Activated CD8-positive, alpha-beta memory T cell treated with anti-CD3 and anti-CD28 coated beads, Interleukin-2, amount 50 U/mL, for 1 hour (primary cell): ENCODE measurements around the gene TLL2.

Experiments
- DNase-seq: peaks from one replicate; pipeline ENCODE4 v3.0.0-alpha.2; 2020; ENCODE audit errors: extremely low read depth

The TLL2 gene

DNA sequence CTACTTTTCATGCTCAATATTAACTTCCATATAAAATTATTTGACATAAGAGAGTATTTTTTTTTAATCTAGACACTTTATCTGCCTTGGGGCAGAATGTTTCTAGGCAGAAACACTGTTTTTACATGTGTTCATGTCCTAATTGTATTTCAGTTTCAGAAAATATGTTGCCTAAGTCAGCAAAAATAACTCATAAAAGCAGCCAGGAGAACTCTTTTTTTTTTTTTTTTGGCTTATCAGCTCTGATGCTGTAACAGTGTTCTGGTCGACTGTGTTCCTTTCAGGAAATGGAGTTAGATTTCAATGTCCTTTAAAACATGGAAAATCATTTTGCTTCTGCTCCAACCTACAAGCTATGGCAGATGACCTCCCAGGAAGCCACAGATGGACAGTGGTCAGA lies 91.7 kb downstream of the TLL2 start:
- no peak for DNase-seq

DNA sequence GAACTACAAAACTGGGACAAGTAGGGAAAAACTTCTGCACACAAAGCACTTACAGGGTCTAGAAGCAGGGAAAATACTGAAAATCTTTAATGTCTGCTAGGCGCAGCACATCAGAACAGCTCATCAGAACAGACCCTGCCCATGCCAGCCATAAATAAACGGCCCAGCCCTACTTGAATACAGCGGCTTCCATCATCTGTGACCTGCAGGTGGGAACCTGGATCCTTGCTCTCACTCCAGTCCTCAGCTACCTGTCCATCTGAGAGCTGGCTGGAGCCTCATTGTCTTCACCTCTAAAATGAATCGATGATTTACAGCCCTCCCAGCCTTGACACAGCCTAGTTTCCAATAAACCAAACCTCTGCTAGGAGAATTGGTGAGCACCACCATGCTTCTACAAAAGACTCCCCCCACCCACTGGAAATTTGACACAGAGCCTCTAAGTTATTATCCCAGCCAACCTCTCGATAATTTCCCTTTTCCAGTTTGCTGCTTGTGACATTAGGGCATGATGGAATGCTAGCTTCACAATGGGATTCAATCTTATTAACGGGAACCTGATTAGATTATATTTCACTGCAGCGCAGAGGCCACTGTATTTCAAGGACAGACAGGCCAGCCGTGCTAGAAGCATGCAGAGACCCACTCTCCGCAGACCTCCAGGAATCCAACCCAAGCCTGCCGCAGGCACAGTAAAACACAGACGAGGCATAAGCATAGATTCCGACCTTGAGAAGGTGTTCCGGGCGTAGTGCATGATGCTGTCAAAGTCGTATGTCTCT lies 93.3 kb downstream of the TLL2 start:
- DNase-seq, result no peak

DNA sequence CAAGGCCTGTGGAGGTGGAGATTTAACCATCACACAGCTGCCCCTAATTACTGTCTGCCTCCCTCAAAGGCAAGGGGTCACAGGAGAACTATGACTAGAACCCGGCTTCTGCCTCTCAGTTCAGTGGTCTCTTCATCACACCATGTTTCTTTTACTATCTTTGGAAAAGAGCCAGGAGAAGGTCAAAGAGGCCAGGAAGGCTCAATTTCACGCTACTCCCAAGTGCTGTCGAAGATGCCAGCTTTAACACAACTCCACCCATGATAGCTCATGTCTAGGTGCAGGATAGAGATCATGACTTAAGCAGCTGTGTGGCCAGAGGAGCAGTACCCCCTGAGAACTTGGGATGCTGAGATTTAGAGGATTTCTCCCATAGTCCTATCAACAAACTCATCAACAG lies 94.4 kb downstream of the TLL2 start:
- no peak for DNase-seq

DNA sequence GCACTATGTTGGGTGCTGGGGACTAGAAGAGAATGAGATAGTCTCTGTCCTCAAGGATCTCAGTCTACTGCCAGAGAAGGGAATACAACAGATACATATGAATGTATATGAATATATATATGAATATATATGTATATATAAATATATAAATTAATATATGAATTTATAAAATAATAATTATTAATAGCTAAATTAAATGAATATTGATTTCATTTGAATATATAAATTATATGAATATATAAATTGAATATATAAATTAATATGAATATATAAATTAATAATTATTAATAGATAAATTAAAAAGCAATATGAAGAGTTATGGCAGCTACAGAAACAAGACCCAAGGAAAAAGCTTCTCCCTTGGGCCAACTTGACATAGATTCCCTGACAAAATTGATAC lies 95.1 kb downstream of the TLL2 start:
- DNase-seq, result no peak

DNA sequence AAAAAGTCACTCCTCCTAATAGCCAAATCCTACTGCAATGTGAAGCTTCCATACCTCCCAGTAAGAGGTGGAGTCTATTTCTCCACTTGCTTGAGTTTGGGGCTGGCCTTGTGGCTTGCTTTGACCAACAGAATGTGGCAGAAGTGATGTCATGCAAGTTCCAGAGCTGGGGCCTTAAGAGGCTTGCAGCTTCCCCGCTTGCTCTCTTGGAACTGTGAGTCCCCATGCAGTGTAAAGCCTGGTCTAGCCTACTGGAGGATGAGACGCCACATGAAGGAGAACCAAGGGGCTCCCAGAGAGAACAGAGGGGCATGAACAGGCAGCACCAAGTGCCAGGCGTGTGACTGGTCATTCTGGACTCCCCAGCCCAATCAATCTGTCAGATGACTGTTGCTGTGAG lies 96.3 kb downstream of the TLL2 start:
- no peak for DNase-seq

DNA sequence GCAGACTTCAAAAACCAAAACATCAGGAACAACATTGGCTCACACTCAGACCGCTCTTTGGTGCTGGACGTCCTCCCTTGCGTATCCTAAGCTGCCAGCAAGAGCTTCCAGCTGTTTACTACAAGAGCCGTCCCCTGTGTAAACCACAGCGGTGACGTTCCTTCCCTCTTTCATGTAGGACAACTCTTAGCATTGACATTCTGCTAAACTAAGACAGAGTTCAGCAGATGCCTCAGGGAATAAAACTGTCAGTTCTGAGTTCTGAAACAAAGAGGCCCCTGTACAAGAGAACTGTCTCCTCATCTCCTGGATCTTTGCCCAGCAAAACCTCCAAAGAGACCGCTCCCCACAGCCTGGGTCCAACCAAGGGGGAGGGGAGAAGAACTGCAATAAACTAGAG lies 97.1 kb downstream of the TLL2 start:
- DNase-seq, result no peak

DNA sequence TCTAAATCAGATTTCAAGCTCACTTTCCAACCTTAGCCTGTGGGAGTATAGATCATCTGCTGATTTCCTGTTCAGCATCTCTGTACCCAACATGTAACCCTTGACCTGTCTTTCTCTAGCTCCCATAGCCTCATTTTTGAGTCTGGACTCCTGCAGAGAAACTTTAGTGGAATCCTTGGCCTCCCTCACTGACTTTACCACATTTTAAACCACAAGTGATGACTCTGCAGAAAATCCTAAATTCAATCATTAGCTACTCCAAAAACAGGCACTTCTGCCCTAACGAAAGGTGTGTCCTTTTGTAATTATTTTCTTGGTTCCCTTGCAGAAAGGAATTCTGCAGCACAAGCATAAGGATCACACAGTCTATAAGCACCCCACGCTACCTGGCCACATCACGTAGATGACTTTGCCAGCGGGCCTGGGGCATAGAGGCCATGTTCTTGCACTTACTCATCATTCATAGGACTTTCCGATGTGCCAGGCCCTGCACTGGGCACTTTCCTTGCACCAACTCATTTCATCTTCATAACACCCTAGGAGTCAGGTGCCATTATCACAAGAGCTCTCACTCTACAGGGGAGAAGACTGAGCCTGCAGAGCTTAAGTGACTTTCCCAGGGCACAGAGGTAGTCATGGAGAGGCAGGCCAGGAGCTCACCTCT lies 97.7 kb downstream of the TLL2 start:
- DNase-seq, result no peak

DNA sequence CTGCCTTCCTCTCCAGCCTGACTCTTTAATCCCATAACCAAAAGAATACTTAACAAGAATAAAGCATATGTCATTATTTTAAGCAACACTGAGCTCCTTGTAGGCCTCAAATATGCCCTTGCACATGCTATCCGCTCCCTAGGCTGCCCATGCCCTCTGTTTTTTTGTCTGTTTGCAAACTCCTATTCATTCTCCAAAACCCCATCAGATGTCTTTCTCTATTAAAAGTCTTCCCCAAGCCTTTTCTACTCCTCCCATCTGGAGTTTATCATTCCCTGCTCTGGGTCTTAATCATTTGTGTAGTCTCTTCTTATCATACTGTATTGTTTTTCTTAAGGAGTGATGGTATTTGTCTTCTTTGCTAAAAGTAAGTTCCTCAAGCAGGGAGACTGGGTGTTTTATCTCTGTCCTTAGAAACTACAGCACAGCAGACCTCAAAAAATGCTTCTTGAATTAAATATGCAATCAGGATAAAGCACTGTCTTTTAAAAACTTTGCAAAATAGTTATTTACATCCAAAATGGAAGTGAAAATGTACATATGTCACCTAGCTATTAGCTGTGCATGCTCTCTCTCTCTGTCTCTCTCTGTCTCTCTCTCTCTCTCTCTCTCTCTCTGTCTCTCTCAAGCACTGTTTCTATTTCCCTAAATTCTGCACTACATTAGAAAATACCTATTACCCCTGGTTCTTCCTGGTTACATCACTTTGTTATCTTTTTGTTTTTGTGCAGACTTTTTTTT lies 98.4 kb downstream of the TLL2 start:
- DNase-seq, result no peak

DNA sequence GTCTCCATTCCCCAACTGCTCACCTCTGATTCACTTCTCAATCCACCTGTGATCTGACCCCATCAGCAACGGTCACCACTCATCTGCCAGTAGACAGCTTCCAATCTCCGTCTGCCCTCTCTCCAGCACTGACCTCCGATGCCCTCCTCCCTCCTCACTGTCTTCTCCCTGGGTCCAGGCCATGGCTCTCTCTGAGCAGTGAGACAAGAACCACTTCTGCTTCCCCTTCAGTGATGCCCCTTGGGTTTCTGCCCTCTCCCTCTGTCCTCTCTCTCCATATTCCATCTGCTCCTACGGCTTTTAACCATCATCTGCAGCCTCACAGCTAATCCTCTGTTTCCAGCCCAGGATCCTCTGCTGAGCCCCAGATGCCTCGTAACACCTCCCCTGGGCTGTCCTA lies 99.4 kb downstream of the TLL2 start:
- DNase-seq, result no peak

DNA sequence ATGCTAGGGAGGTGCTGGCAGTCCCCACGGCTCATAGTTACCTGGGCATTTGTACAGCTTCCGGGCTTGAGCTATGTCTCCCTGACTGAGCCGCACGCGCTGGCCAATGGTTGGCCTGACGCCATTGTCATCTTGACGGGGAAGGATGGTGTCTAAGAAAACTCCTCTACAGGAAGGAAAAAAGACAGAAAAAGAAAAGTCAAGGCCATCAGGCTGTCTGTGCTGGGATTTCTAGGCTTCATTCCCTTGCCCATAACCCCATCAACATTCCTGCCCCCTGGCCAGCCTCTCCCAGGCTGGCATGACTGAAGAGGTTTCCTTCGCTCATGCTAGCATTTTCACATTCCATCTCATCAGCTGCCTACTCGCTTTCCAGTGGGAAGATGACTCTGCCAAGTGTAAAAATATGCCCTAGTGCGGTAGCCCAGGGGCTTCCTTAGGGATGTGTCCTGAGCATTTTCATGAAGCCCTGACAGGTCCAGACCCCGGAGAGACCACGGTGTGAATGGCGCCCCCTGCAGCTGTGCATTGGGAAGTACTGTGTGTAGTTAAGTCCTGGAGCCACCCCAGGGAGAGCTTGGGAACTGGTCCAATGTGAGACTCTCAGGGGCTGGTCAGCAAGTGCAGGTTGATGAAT lies 100.5 kb downstream of the TLL2 start:
- DNase-seq, result no peak

DNA sequence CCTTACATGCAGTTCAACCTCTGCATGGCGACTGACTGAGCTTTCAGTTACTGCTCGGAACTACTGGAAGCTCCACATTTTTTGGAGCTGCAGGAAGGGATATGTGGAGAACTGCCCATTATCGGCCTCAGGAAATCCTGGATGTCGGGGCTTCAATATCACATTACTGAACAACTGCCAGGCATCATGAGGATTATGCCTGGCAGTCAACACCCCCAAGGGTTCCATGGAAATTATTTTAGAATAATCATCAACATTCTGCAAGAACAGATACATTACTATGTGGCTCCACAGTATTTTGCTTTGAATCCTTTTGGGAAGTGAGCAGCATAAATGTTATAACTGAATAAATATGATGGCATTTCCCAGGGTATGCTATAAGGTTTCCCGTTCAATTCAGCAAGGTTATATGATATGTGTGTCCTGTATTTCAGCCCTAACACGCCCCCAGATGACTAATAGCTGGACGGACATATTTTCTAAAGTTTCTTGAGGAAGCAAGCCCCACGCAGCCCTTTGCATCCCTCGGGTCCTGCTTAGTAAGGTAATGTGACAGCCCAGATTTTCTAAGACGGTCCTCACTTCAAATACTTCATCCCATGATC lies 101.9 kb downstream of the TLL2 start:
- DNase-seq, result no peak

DNA sequence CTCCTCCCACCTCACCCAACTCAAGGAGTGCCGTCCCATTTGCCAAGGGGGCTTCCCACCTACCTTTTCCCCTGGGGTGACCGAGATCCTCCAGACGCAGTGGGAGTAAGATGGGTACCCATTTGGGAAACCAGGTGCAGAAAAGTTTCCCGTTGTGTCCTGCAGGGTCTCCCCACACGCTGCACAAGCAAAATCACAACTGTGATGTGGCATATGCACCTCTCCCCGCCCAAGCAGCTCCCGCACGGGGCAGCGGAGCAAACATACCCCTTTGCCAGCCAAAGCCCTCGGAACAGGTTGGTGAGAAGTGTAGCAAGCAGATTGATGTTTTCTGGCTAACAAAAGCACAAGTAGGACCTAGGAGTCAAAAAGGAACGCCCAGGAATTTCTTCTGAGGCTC lies 103.4 kb downstream of the TLL2 start:
- DNase-seq, result no peak

DNA sequence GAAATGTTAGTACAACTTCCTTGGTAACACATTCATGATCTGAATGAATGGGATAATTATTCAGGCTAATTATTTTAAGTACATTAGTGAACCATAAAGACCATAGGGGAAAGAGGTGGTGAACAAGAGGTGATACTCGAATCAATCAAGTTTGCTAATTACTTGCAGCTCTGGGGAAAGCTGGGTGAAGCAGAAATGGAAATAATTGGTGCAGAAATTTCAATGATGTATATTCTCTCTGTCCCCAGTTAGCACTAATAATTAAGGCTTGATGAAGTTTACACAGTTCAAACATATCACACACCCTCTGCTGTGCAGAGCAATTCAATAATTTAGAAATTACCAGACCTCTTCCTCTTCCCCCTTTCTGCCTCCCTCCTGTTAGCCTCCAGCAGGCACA lies 105.5 kb downstream of the TLL2 start:
- no peak for DNase-seq

DNA sequence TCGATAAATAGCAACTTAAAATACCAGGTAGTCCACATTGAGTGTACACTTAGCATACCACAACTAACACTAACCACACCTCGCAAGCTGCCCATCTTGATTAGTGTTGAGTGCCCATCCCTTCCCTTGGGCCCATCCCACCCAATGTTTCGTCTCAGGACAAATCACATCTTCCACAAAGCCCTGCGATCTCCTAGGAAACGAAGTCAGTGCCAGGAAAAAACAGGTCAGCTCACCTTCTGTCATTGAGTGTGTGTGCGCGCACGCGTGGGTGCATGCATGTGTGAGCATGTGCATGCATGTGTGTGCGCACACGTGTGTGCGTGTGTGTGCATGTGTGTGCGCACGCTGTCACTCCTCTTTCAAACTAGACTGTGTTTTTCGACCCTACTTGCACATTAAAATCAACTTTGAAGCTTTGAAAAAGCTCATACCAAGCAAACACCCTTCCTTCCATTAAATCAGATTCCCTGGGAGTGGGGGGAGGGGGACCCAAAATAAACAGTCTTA lies 106.1 kb downstream of the TLL2 start:
- no peak for DNase-seq

DNA sequence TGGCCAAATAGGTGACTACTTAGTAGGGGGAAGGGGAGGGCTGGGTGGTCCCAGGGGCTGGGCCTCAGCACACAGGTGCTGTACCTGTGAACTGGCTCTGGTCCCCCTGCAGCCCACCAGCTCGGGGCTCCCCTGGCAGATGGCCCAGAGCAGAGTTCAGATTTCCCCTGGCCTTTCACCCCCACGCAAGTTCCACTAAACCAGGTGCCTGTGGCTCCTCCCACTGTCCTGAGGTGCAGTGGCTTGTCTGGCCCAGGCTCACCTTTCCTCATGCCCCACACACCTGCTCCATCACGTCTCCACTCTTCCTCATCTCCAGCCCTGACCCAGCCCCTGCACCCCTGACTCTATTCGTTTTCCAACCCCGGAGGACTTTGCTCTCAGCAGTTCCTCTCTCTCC lies 107.6 kb downstream of the TLL2 start:
- DNase-seq, result no peak

DNA sequence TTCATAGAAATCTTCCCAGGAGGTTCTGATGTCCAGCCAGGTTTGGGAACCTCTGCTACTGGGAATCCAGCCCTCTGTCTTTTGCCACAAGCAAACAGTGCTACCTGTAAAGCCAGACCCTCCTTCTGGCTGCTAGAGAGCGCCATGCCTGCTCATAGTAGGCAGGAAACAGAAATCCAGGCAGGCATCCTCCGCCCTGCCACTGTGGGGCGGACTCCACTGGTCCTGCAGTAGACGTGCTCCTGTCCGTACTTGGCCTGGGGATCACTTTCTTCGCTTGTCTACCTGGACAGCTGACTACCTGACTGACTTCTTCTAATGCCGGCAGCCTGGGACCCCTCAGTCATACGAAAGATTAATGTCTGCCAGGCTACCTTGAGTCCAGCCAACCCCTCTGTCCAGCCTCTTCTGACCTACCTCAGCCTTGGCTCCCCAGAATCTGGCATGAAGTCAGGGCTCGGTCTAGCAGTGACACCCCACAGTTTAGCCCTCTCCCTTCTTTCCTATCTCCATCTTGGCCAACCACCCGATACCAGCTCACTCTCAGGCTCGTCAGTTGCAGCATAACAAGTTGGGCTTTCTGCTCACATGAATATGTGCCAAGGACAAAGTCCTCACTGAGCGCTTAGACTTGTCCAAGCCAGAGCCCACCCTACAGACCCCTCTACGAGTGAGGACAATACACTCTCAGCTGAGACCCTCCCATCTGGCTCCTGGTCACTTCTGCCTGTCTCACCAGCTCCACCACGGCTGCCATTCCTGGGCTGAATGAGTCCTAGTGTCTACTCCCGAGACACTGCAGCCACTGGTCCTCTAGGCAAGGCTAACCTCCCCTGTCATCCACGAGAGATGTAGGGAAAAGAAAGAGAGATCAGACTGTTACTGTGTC lies 111.1 kb downstream of the TLL2 start:
- DNase-seq, result no peak

DNA sequence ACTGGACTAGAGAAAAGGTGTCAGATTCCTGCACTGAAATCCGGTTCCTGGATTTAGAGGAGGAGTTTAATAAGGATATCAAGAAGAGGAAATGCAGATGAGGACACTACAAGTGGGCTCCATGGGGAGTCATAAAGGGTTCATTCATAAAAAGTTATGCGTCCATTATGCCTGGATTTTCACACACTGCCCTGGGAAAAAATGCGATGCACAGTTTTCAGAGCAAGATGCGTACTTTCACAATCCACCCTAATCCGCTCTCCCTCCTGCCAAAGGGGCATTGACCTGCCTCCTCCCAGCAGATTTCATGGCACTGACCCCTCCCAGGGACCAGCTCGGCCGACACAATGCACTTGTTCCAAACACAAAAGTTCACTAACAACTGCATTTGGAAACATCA lies 112.7 kb downstream of the TLL2 start:
- no peak for DNase-seq

DNA sequence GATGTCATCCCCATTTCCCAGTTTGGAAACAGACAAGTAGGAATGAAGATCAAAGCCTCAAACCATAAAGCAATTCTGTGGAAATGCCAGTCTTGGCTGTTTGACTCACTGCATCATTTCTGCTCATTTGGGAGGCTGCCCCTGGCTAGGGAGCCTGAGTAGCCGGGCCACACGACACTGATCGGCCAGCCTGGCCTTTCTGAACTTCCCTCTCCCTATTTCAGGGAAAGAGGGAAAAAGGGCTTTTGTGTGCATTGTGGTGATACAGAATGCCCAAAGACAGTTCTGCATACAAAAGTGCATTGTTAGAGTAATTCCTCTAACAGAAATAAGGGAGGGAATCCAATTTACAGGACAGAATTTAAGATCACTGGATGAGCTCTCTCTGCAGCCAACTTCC lies 113.3 kb downstream of the TLL2 start:
- DNase-seq, result no peak

DNA sequence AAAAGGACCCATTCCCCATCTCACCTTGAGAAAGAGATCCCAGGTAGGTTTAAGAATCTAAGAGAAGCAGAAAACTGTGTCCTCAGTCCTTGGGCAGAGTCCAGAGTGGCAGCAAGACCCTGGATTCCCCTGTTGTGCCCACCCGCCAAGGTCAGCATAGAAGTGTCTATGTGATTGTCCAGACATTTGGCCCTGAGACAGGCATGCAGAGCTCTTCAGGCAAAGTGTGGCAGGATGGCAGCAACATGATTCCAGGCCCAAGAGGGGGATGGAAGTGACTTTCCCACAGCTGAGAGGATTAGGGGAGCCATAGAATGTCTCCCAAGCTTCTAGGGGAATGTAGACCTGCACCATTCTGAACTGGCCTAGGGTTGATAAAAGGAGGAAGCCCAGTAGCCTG lies 115.8 kb downstream of the TLL2 start:
- no peak for DNase-seq

DNA sequence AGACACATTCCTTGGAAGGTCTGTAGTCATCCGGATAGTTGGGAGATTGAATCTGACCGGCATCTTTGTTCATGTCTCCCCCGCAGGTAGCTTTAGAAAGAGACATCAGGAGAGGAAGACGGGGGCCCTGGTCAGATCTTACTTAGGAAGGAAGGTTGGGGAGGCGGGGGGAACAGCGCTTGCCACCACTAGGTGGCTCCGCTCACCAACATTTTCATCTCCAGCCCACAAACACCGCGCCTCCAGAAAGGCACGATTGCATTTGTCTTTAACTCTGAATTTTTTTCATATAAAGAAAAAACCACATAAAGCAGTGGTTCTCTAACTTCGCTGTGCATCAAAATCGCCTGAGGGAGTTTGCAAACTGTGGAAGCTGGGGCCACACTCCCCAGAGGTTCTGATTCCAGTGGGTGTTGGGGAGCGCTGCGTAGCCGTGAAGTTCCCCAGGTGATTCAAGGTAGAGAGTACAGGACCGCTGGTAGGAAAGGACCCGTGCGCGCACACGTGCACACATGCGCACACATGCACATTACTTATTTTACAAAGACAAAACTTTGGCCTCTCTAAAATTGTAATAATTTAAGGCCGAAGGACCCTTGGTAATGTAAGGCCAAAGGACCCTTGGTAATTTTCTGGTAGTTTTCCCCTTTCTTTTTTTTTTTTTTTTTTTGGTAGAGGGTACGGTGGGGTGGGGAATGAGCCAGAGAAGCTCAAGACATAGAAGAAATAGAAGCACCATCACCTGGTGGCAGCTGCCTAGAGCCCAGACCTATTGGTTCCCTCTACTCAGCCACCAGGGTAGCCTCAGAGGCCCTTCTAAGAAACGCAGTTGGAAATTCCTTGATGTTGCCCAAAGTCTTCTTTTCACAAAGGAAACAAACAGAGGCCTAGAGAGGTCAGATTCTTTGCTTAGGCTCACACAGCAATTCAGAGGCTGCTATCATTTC lies 117.5 kb downstream of the TLL2 start:
- no peak for DNase-seq
